GM23338 (cell line): ENCODE data around the gene SGCD. TPM values are rescaled to one million over a fixed set of nuclear protein-coding genes. Genes with fewer than 3 reads are reported as not detected.

Experiments used
- ATAC-seq: fragments of 200-7000 bp; cut with Tn5 transposase; 3 replicates; pipeline ENCODE4 v1.9.1; 2020
- DNase-seq: peaks from one replicate; pipeline ENCODE4 v3.0.0-alpha.2; 2015; ENCODE audit warnings: low spot score
- H2AFZ ChIP-seq: fragments of 200-600 bp; sonication (generic); 2 replicates; pipeline ENCODE4 v1.8.0; 2016; ENCODE audit warnings: antibody characterized with exemption, mild to moderate bottlenecking, moderate library complexity
- H3F3A ChIP-seq: fragments of 200-600 bp; sonication (generic); replicated peaks from 2 replicates; pipeline ENCODE4 v1.8.0; 2017; ENCODE audit warnings: antibody characterized with exemption, mixed run types, low read depth
- H3K27ac ChIP-seq: fragments of 200-600 bp; sonication (generic); 2 replicates; pipeline ENCODE4 v1.6.1; 2016; ENCODE audit warnings: low read depth
- H3K27me3 ChIP-seq: fragments of 200-600 bp; sonication (generic); 2 replicates; pipeline ENCODE4 v1.8.0; 2016; ENCODE audit warnings: mild to moderate bottlenecking, mixed run types, moderate library complexity; ENCODE audit not compliant: insufficient read depth
- H3K36me3 ChIP-seq: fragments of 200-600 bp; sonication (generic); 2 replicates; pipeline ENCODE4 v1.8.0; 2016; ENCODE audit warnings: mild to moderate bottlenecking; ENCODE audit not compliant: insufficient read depth
- H3K4me1 ChIP-seq: fragments of 200-600 bp; sonication (generic); 2 replicates; pipeline ENCODE4 v1.8.0; 2016; ENCODE audit warnings: mild to moderate bottlenecking, moderate library complexity; ENCODE audit not compliant: insufficient read depth
- H3K4me2 ChIP-seq: fragments of 200-600 bp; sonication (generic); 2 replicates; pipeline ENCODE4 v1.7.1; 2017; ENCODE audit warnings: mixed run types
- H3K4me3 ChIP-seq: fragments of 200-600 bp; sonication (generic); 2 replicates; pipeline ENCODE4 v1.6.1; 2016; ENCODE audit warnings: mixed run types
- H3K79me2 ChIP-seq: fragments of 200-600 bp; sonication (generic); replicated peaks from 2 replicates; pipeline ENCODE4 v1.8.0; 2017; ENCODE audit warnings: mild to moderate bottlenecking; ENCODE audit not compliant: insufficient read depth
- H3K9me2 ChIP-seq: fragments of 200-600 bp; sonication (generic); 2 replicates; pipeline ENCODE4 v1.8.0; 2017; ENCODE audit not compliant: insufficient read depth
- H4K20me1 ChIP-seq: fragments of 200-600 bp; sonication (generic); replicated peaks from 2 replicates; pipeline ENCODE4 v1.8.0; 2017; ENCODE audit warnings: mild to moderate bottlenecking; ENCODE audit not compliant: insufficient read depth
- H3K27ac Mint-ChIP-seq: 2 replicates; pipeline ENCODE4 v1.8.0; 2020; ENCODE audit warnings: inconsistent platforms, mild to moderate bottlenecking, moderate library complexity, mixed read lengths
- H3K27me3 Mint-ChIP-seq: 3 replicates; pipeline ENCODE4 v1.8.0; 2022; ENCODE audit warnings: low read depth, mild to moderate bottlenecking, moderate library complexity, mixed read lengths, inconsistent platforms; ENCODE audit not compliant: insufficient read depth, poor library complexity
- H3K36me3 Mint-ChIP-seq: 3 replicates; pipeline ENCODE4 v1.8.0; 2021; ENCODE audit warnings: low read depth, mild to moderate bottlenecking, inconsistent platforms, moderate library complexity, mixed read lengths
- H3K4me1 Mint-ChIP-seq: 3 replicates; pipeline ENCODE4 v1.8.0; 2020; ENCODE audit warnings: mild to moderate bottlenecking, inconsistent platforms, mixed read lengths
- H3K4me3 Mint-ChIP-seq: 3 replicates; pipeline ENCODE4 v1.8.0; 2021; ENCODE audit warnings: moderate library complexity, mild to moderate bottlenecking, inconsistent platforms, mixed read lengths
- H3K9me3 Mint-ChIP-seq: 3 replicates; pipeline ENCODE4 v1.8.0; 2020; ENCODE audit warnings: moderate library complexity, mild to moderate bottlenecking, inconsistent platforms, mixed read lengths
- CREB1 ChIP-seq: fragments of 250-450 bp; sonication (Bioruptor Pico); IDR thresholded peaks from 2 replicates; pipeline ENCODE4 v1.5.0; 2020; ENCODE audit warnings: low read depth, mild to moderate bottlenecking, moderate library complexity
- CTCF ChIP-seq, 2 experiments: fragments of 200-600 bp in 1 of 2; sonication (generic) in 1 of 2; conservative IDR thresholded peaks; 2 replicates each; pipeline versions ENCODE4 v1.5.1 to v1.6.1; 2016 to 2017; ENCODE audit warnings: antibody characterized with exemption in 2 of 2, low read depth in 2 of 2, mild to moderate bottlenecking in 2 of 2, moderate library complexity in 1 of 2
- ETS1 ChIP-seq: IDR thresholded peaks from 2 replicates; pipeline ENCODE4 v1.6.1; 2016; ENCODE audit warnings: antibody characterized with exemption
- EZH2 ChIP-seq: fragments of 200-600 bp; sonication (generic); IDR thresholded peaks from one replicate; pipeline ENCODE4 v1.8.0; 2017; ENCODE audit warnings: antibody characterized with exemption, mild to moderate bottlenecking, low read depth; ENCODE audit not compliant: unreplicated experiment
- EZH2phosphoT487 ChIP-seq: fragments of 200-600 bp; sonication (generic); IDR thresholded peaks from one replicate; pipeline ENCODE4 v1.8.1; 2018; ENCODE audit warnings: antibody characterized with exemption; ENCODE audit not compliant: unreplicated experiment
- NANOG ChIP-seq: IDR thresholded peaks from 2 replicates; pipeline ENCODE4 v1.6.1; 2016; ENCODE audit warnings: antibody characterized with exemption, borderline replicate concordance
- POLR2AphosphoS5 ChIP-seq: IDR thresholded peaks from 2 replicates; pipeline ENCODE4 v1.6.1; 2016; ENCODE audit warnings: antibody characterized with exemption, low read depth
- REST ChIP-seq: IDR thresholded peaks from one replicate; pipeline ENCODE4 v1.6.1; 2018; ENCODE audit warnings: antibody characterized with exemption; ENCODE audit not compliant: unreplicated experiment
- polyA plus RNA-seq: library from polyadenylated mRNA; unstranded; fragments of >200 nt; fragmentation: Nextera tagmentation; extraction: Ambion mirVana; gene quantifications from 2 replicates; pipeline ENCODE4 v1.2.1, GENCODE V29; 2016
- total RNA-seq: library from RNA; depleted of rRNA; stranded (reverse); fragments of >200 nt; shearing (Covaris generic); gene quantifications from 2 replicates; pipeline ENCODE4 v1.2.3, GENCODE V29; 2014
- TF ChIP-seq, protein P1 (sequence below): fragments of 250-450 bp; sonication (Bioruptor Pico); IDR thresholded peaks from 2 replicates; pipeline ENCODE4 v1.5.0; 2020; ENCODE audit warnings: mild to moderate bottlenecking, moderate library complexity

SGCD gene
- total and polyA plus RNA-seq, 2 experiments from 2014 or later, result 0.03 to 0.05 TPM

GRCh38 chr5:156694598-156694997, 367.6 kb downstream of the SGCD start (continued):
- TF ChIP-seq ETS1 (no peak), EZH2phosphoT487 (no peak), EZH2 (no peak), CTCF (conservative IDR thresholded peaks at IDR 0.05; ENCODE audit: low read depth in 2 of 2) (no peak)

DNA sequence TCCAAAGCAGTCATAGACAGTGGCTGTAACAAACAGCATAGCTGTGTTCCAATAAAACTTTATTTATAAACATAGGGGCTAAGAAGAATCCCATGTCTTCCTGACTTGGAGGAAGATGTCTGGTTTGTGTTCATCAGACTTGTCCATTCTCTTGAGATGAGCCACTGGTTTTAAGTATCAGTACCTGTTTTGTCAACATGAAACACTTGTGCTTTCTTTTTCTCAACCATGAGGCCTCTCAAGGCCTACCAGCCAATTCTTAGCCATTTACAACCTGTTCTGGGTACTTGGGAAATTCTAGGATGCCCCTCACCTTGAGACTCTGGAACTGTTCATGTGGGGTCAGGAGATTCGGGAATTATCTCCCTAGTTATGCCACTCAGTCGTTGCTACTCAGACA, 368.8 kb downstream of the SGCD start:
- Mint-ChIP-seq H3K27me3 (peaks cover 6% of the 10 kb centered on the region), H3K4me1 (peaks cover 11% of the 10 kb centered on the region), H3K4me3 (no peak overlapping the region), H3K36me3 (no peaks in the 10 kb centered on the region), H3K27ac (no peak overlapping the region), H3K9me3 (no peaks in the 10 kb centered on the region)
- Histone ChIP-seq H3K4me1 (peaks cover 12% of the 10 kb centered on the region; the same call in 1 of the 2 replicates), H3K9me2 (peaks cover 14% of the 10 kb centered on the region; the same call in 1 of the 2 replicates), H3K79me2 (no peaks in the 10 kb centered on the region), H3F3A (no peaks in the 10 kb centered on the region), H3K36me3 (no peaks in the 10 kb centered on the region), H2AFZ (no peak overlapping the region), H4K20me1 (no peaks in the 10 kb centered on the region), H3K4me3 (no peak overlapping the region), H3K4me2 (no peak overlapping the region), H3K27me3 (no peaks in the 10 kb centered on the region), H3K27ac (no peak overlapping the region)
- no peak for ATAC-seq
- DNase-seq, result no peak
- no peak for TF ChIP-seq CREB1
- TF ChIP-seq, protein P1, sequence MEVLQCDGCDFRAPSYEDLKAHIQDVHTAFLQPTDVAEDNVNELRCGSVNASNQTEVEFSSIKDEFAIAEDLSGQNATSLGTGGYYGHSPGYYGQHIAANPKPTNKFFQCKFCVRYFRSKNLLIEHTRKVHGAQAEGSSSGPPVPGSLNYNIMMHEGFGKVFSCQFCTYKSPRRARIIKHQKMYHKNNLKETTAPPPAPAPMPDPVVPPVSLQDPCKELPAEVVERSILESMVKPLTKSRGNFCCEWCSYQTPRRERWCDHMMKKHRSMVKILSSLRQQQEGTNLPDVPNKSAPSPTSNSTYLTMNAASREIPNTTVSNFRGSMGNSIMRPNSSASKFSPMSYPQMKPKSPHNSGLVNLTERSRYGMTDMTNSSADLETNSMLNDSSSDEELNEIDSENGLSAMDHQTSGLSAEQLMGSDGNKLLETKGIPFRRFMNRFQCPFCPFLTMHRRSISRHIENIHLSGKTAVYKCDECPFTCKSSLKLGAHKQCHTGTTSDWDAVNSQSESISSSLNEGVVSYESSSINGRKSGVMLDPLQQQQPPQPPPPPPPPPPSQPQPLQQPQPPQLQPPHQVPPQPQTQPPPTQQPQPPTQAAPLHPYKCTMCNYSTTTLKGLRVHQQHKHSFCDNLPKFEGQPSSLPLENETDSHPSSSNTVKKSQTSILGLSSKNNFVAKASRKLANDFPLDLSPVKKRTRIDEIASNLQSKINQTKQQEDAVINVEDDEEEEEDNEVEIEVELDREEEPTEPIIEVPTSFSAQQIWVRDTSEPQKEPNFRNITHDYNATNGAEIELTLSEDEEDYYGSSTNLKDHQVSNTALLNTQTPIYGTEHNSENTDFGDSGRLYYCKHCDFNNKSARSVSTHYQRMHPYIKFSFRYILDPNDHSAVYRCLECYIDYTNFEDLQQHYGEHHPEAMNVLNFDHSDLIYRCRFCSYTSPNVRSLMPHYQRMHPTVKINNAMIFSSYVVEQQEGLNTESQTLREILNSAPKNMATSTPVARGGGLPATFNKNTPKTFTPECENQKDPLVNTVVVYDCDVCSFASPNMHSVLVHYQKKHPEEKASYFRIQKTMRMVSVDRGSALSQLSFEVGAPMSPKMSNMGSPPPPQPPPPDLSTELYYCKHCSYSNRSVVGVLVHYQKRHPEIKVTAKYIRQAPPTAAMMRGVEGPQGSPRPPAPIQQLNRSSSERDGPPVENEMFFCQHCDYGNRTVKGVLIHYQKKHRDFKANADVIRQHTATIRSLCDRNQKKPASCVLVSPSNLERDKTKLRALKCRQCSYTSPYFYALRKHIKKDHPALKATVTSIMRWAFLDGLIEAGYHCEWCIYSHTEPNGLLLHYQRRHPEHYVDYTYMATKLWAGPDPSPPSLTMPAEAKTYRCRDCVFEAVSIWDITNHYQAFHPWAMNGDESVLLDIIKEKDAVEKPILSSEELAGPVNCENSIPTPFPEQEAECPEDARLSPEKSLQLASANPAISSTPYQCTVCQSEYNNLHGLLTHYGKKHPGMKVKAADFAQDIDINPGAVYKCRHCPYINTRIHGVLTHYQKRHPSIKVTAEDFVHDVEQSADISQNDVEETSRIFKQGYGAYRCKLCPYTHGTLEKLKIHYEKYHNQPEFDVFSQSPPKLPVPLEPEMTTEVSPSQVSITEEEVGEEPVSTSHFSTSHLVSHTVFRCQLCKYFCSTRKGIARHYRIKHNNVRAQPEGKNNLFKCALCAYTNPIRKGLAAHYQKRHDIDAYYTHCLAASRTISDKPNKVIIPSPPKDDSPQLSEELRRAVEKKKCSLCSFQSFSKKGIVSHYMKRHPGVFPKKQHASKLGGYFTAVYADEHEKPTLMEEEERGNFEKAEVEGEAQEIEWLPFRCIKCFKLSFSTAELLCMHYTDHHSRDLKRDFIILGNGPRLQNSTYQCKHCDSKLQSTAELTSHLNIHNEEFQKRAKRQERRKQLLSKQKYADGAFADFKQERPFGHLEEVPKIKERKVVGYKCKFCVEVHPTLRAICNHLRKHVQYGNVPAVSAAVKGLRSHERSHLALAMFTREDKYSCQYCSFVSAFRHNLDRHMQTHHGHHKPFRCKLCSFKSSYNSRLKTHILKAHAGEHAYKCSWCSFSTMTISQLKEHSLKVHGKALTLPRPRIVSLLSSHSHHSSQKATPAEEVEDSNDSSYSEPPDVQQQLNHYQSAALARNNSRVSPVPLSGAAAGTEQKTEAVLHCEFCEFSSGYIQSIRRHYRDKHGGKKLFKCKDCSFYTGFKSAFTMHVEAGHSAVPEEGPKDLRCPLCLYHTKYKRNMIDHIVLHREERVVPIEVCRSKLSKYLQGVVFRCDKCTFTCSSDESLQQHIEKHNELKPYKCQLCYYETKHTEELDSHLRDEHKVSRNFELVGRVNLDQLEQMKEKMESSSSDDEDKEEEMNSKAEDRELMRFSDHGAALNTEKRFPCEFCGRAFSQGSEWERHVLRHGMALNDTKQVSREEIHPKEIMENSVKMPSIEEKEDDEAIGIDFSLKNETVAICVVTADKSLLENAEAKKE (CRISPR knock-in tag), result no peak
- TF ChIP-seq POLR2AphosphoS5, result no peak
- no peak for TF ChIP-seq NANOG
- TF ChIP-seq REST, result no peak
- no peak for TF ChIP-seq ETS1
- no peak for TF ChIP-seq EZH2
